IMR-90 (cell line): ENCODE measurements around the gene PPM1H. TPM values are rescaled to one million over a fixed set of nuclear protein-coding genes. Genes with fewer than 3 reads are reported as not detected.

ENCODE experiments used
- ATAC-seq: fragments of 200-7000 bp; cut with Tn5 transposase; 2 replicates; pipeline ENCODE4 v1.9.1; 2020; ENCODE audit warnings: low read depth, mild to moderate bottlenecking, moderate library complexity
- BruUV-seq: library from RNA; stranded (reverse); fragments of 400-500 nt; replicated peaks from 2 replicates; lab custom pipeline; 2021; lab: Mats Ljungman, UMichigan
- CTCF ChIA-PET: fragments of 300-600 bp; formaldehyde crosslinking; extraction: SDS; loops from one replicate; lab custom pipeline; 2021; ENCODE audit warnings: antibody characterized with exemption; lab: Yijun Ruan, JAX
- POLR2A ChIA-PET: fragments of 300-600 bp; sonication (Branson Sonifier 250); formaldehyde crosslinking; loops from one replicate; lab custom pipeline; 2022; ENCODE audit warnings: antibody characterized with exemption; ENCODE audit not compliant: unreplicated experiment; lab: Charles Lee
- DNase-seq: peaks from one replicate; pipeline ENCODE4 v3.0.0; 2013
- H2AFZ ChIP-seq: replicated peaks from 2 replicates; pipeline ENCODE3; 2013; ENCODE audit warnings: low read length, mild to moderate bottlenecking; ENCODE audit not compliant: poor library complexity
- H2AK5ac ChIP-seq: 2 replicates; pipeline ENCODE4 v1.6.1; 2013; ENCODE audit warnings: low read depth, low read length, inconsistent platforms
- H2AK9ac ChIP-seq: replicated peaks from 2 replicates; pipeline ENCODE3; 2013; ENCODE audit warnings: mild to moderate bottlenecking, low read depth, low read length, moderate library complexity; ENCODE audit not compliant: poor library complexity
- H2BK120ac ChIP-seq: 2 replicates; pipeline ENCODE4 v1.6.1; 2013; ENCODE audit warnings: low read depth, low read length, inconsistent platforms
- H2BK15ac ChIP-seq: 3 replicates; pipeline ENCODE4 v1.6.1; 2013; ENCODE audit warnings: low read depth, low read length, inconsistent platforms
- H2BK20ac ChIP-seq: 2 replicates; pipeline ENCODE4 v1.6.1; 2013; ENCODE audit warnings: low read depth, mild to moderate bottlenecking, inconsistent platforms, low read length, moderate library complexity
- H2BK5ac ChIP-seq: 2 replicates; pipeline ENCODE4 v1.6.1; 2013; ENCODE audit warnings: mild to moderate bottlenecking, low read depth, low read length, inconsistent platforms; ENCODE audit not compliant: poor library complexity, severe bottlenecking
- H3K14ac ChIP-seq: replicated peaks from 2 replicates; pipeline ENCODE4 v1.6.1; 2013; ENCODE audit warnings: low read depth, low read length, inconsistent platforms
- H3K18ac ChIP-seq: 2 replicates; pipeline ENCODE4 v1.6.1; 2013; ENCODE audit warnings: low read depth, low read length, control low read depth
- H3K23ac ChIP-seq: 2 replicates; pipeline ENCODE4 v1.6.1; 2013; ENCODE audit warnings: low read depth, low read length, inconsistent platforms
- H3K27ac ChIP-seq: 2 replicates; pipeline ENCODE4 v1.5.1; 2013; ENCODE audit warnings: mild to moderate bottlenecking, control low read depth, low read length; ENCODE audit not compliant: insufficient read depth
- H3K27me3 ChIP-seq: 2 replicates; pipeline ENCODE4 v1.6.1; 2013; ENCODE audit warnings: low read length; ENCODE audit not compliant: control insufficient read depth, insufficient read depth
- H3K36me3 ChIP-seq: 2 replicates; pipeline ENCODE4 v1.6.1; 2013; ENCODE audit warnings: low read length, mixed read lengths; ENCODE audit not compliant: control insufficient read depth, insufficient read depth
- H3K4ac ChIP-seq: 2 replicates; pipeline ENCODE4 v1.6.1; 2013; ENCODE audit warnings: low read depth, low read length, inconsistent platforms
- H3K4me1 ChIP-seq: 2 replicates; pipeline ENCODE4 v1.6.1; 2013; ENCODE audit warnings: low read length, mixed read lengths; ENCODE audit not compliant: control insufficient read depth, insufficient read depth
- H3K4me2 ChIP-seq: 2 replicates; pipeline ENCODE4 v1.6.1; 2013; ENCODE audit warnings: low read depth, mild to moderate bottlenecking, control low read depth, low read length, moderate library complexity
- H3K4me3 ChIP-seq: 2 replicates; pipeline ENCODE4 v1.5.1; 2013; ENCODE audit warnings: low read depth, mild to moderate bottlenecking, control low read depth, low read length, moderate library complexity; ENCODE audit not compliant: insufficient read depth
- H3K56ac ChIP-seq: 2 replicates; pipeline ENCODE4 v1.6.1; 2013; ENCODE audit warnings: low read length, inconsistent platforms; ENCODE audit not compliant: insufficient read depth; ENCODE audit errors: extremely low read depth
- H3K79me1 ChIP-seq, 2 experiments: 2 replicates each; pipeline ENCODE4 v1.6.1; 2013; ENCODE audit warnings: low read length in 2 of 2, inconsistent platforms in 1 of 2, low read depth in 1 of 2
- H3K9ac ChIP-seq: 2 replicates; pipeline ENCODE4 v1.6.1; 2013; ENCODE audit warnings: low read depth, low read length, control low read depth
- H3K9me1 ChIP-seq: 2 replicates; pipeline ENCODE4 v1.6.1; 2013; ENCODE audit warnings: low read length, inconsistent platforms; ENCODE audit not compliant: insufficient read depth
- H3K9me3 ChIP-seq: 2 replicates; pipeline ENCODE4 v1.6.1; 2013; ENCODE audit warnings: low read length; ENCODE audit not compliant: control insufficient read depth, insufficient read depth
- H4K20me1 ChIP-seq: 2 replicates; pipeline ENCODE4 v1.6.1; 2013; ENCODE audit warnings: low read length, inconsistent platforms; ENCODE audit not compliant: insufficient read depth
- H4K5ac ChIP-seq: 2 replicates; pipeline ENCODE4 v1.6.1; 2013; ENCODE audit warnings: mild to moderate bottlenecking, low read depth, low read length, control low read depth
- H4K8ac ChIP-seq, 2 experiments: 2 replicates each; pipeline ENCODE4 v1.6.1; 2013; ENCODE audit warnings: low read depth in 2 of 2, low read length in 2 of 2, control low read depth in 1 of 2, inconsistent platforms in 1 of 2
- H4K91ac ChIP-seq: 2 replicates; pipeline ENCODE4 v1.6.1; 2013; ENCODE audit warnings: low read depth, low read length, inconsistent platforms; ENCODE audit not compliant: insufficient read depth
- FOS ChIP-seq: fragments of 150-350 bp; IDR thresholded peaks from 2 replicates; pipeline ENCODE4 v1.6.1; 2016; ENCODE audit warnings: low read depth, low read length
- NFE2L2 ChIP-seq: fragments of 150-350 bp; IDR thresholded peaks from 2 replicates; pipeline ENCODE4 v1.6.1; 2016; ENCODE audit warnings: low read depth, mild to moderate bottlenecking, low read length
- RAD21 ChIP-seq: IDR thresholded peaks from 2 replicates; pipeline ENCODE4 v1.6.1; 2012; ENCODE audit warnings: low read length, improper control_type of control experiment
- RCOR1 ChIP-seq: IDR thresholded peaks from 2 replicates; pipeline ENCODE4 v1.6.1; 2012; ENCODE audit warnings: mild to moderate bottlenecking, low read length, improper control_type of control experiment; ENCODE audit not compliant: insufficient replicate concordance
- WGBS, 2 experiments: methylation state at CpG; one replicate each; pipeline versions ENCODE4 v1.1.5 to v1.1.7; 2013; ENCODE audit warnings: missing lambda C conversion rate in 2 of 2; ENCODE audit not compliant: insufficient read length in 1 of 2; ENCODE audit errors: extremely low coverage in 2 of 2; 5-methylcytosine and 5-hydroxymethylcytosine counted together
- dilution Hi-C: fragments of 300-500 bp; cut with HindIII; formaldehyde crosslinking; loops from one replicate; pipeline ENCODE4 v1.14.3; 2018; ENCODE audit warnings: low sequenced_read_pairs; ENCODE audit not compliant: unreplicated experiment
- in situ Hi-C: fragments of 300-500 bp; cut with MboI; formaldehyde crosslinking; loops from 3 replicates; pipeline ENCODE4 v1.14.3; 2019; ENCODE audit warnings: low sequenced_read_pairs, inconsistent platforms, mixed read lengths
- intact Hi-C: fragments of 100-400 bp; cut with micrococcal nuclease; formaldehyde crosslinking; loops from 2 replicates; pipeline ENCODE4 v1.10.0; 2022
- polyA plus RNA-seq, 3 experiments: library from polyadenylated mRNA; depleted of rRNA; stranded (reverse); fragments of >200 nt; gene quantifications; 2 replicates each; pipeline ENCODE4 v1.2.3, GENCODE V29; 2012; ENCODE audit warnings: low replicate concordance in 1 of 3
- total RNA-seq: library from RNA; depleted of rRNA; stranded (reverse); fragments of >200 nt; gene quantifications from 2 replicates; pipeline ENCODE4 v1.2.3, GENCODE V29; 2012
- TF ChIP-seq, protein P1 (sequence below): fragments of 150-350 bp; IDR thresholded peaks from 2 replicates; pipeline ENCODE4 v1.6.1; 2016; ENCODE audit warnings: low read depth, mild to moderate bottlenecking, low read length, moderate library complexity, borderline replicate concordance

PPM1H gene
- total and polyA plus RNA-seq, 2 of the 4 experiments (the other 2 are of a cell fraction): 0.14 to 0.18 TPM

DNA sequence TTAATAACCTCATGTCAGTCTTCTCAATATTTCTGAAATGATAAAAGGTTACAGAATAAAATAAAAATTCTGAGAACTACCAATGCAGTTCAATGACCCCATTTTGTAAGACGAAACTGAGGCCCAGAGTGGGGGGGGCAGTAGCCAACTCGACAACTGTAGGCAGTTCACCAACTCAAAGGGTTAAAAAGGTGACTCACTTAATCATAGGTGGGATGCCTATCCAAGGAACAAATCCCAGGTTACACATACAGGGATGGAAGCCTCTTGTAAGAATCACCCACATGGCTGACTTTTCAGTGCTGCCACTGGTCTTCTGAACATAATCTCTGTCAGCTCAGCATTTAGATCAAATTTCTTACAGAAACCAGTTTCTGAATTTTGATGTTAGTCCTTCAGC, 10.9 kb downstream of the PPM1H start:
- H2AK9ac ChIP-seq: no peak overlapping the region
- TF ChIP-seq, protein P1, sequence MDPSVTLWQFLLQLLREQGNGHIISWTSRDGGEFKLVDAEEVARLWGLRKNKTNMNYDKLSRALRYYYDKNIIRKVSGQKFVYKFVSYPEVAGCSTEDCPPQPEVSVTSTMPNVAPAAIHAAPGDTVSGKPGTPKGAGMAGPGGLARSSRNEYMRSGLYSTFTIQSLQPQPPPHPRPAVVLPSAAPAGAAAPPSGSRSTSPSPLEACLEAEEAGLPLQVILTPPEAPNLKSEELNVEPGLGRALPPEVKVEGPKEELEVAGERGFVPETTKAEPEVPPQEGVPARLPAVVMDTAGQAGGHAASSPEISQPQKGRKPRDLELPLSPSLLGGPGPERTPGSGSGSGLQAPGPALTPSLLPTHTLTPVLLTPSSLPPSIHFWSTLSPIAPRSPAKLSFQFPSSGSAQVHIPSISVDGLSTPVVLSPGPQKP: no peak
- TF ChIP-seq RAD21 (no peak), NFE2L2 (no peak), FOS (no peak), RCOR1 (no peak)
- no peak overlapping the region for H2AK5ac ChIP-seq
- no peaks in the 10 kb centered on the region for H3K9me3 ChIP-seq
- H3K4me2 ChIP-seq: no peak overlapping the region
- in situ Hi-C loops (no loop called here), dilution Hi-C loops (no loop called here), intact Hi-C loops (no loop called here)
- no peak overlapping the region for H4K8ac ChIP-seq
- H3K9ac ChIP-seq: no peak overlapping the region
- no peak overlapping the region for H2AFZ ChIP-seq
- WGBS, 2 experiments: no CpG with 5 or more reads among the region's 2 CpGs
- H4K91ac ChIP-seq: no peak overlapping the region
- no peak overlapping the region for H3K56ac ChIP-seq
- no peak for DNase-seq
- H4K20me1 ChIP-seq: no peaks in the 10 kb centered on the region
- no TSS peak for BruUV-seq
- H2BK20ac ChIP-seq: no peak overlapping the region
- H2BK15ac ChIP-seq: no peak overlapping the region
- no peaks in the 10 kb centered on the region for H3K4me1 ChIP-seq
- no peak overlapping the region for H3K4me3 ChIP-seq
- no peak overlapping the region for H3K4ac ChIP-seq
- CTCF ChIA-PET: no interaction called here
- H3K27me3 ChIP-seq: peaks cover 7% of the 10 kb centered on the region; the same call in 1 of the 2 replicates
- POLR2A ChIA-PET: no interaction called here
- H3K27ac ChIP-seq: no peak overlapping the region
- H2BK5ac ChIP-seq: no peak overlapping the region
- no peak overlapping the region for H3K14ac ChIP-seq
- H3K18ac ChIP-seq: no peak overlapping the region
- no peak overlapping the region for H2BK120ac ChIP-seq
- H3K9me1 ChIP-seq: no peaks in the 10 kb centered on the region
- ATAC-seq: no peak
- no peak overlapping the region for H3K23ac ChIP-seq
- H3K79me1 ChIP-seq: no peaks in the 10 kb centered on the region
- H3K36me3 ChIP-seq: no peaks in the 10 kb centered on the region
- no peak overlapping the region for H4K5ac ChIP-seq
